Stimulated activated CD8-positive, alpha-beta memory T cell treated with anti-CD3 and anti-CD28 coated beads, Interleukin-4, amount 100 ng/mL, for 24 hours (primary cell): ENCODE measurements around the gene ZNF532.
"Not testable (repeated sequence)": the region's sequence is repeated elsewhere in the genome, so short reads cannot be mapped to it uniquely, and the experiment has no call there.

Source experiments
- DNase-seq: peaks from one replicate; pipeline ENCODE4 v3.0.0-alpha.2; 2020; ENCODE audit warnings: low read depth

Gene ZNF532

GRCh38 chr18:59011289-59011688 is 146.6 kb downstream of the ZNF532 start:
- DNase-seq, result no peak

DNA sequence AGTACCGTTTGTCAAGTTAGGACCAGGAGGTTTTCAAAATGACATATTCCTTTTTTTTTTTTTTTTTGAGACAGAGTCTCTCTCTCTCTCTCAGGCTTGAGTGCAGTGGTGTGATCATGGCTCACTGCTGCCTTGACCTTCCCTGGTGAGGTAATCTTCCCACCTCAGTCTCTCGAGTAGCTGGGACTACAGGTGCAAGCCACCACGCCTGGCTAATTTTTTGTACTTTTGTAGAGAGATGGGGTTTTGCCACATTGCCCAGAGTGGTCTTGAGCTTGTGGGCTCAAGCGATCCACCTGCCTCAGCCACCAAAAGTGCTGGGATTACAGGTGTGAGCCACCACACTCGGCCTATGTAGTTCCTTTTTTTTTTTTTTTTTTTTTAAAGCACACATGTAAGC is 147.1 kb downstream of the ZNF532 start:
- DNase-seq, result no peak

- no peak for DNase-seq
These were observed 148.4 kb downstream of the ZNF532 start for GRCh38 chr18:59012815-59013705.

DNA sequence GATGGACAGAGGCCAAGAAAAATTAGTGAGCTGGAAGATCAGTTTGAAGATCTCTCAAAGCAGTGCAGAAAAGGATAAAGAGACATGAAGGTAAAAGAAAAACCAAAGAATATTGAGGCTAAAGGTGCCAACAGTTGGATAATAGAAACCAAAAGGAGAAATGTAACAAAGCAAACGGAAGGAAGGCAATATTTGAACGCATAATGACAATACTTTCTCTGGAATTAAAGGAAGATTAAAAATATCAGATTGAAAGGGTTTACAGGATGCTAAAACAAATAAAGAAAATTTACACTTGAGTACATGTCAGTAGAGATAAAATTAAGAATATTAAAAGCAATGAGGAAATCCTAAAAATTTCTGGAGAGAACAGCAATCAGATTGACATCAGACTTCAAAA is 149.1 kb downstream of the ZNF532 start:
- DNase-seq, result no peak

GRCh38 chr18:59015531-59016152 is 151.0 kb downstream of the ZNF532 start:
- DNase-seq, result no peak

GRCh38 chr18:59021500-59021899 is 156.8 kb downstream of the ZNF532 start:
- DNase-seq, result no peak

GRCh38 chr18:59022167-59022945 is 157.7 kb downstream of the ZNF532 start:
- no peak for DNase-seq

- no peak for DNase-seq
These were observed 160.2 kb downstream of the ZNF532 start for GRCh38 chr18:59024829-59025228.

- DNase-seq, result not testable (repeated sequence)
These were observed 160.9 kb downstream of the ZNF532 start for GRCh38 chr18:59025532-59025931.

DNA sequence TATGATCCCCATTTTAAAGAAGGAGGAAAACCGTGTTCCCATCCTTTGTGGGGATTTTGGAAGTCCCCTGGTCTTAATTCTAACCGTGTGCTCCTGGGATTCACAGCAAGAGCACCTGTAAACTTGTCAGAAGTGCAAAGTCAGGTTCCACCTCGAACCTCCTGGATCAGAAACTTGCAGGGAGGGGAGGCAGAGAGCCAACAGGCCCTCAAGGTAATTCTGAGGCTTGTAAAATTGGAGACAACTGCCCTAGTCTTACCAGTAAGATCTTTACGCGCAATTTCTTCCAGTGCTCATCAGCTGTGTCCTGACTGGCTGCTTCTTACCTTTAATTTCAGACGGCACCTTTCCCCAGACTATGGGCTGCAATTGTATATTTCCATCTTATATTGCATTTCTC is 161.7 kb downstream of the ZNF532 start:
- no peak for DNase-seq

DNA sequence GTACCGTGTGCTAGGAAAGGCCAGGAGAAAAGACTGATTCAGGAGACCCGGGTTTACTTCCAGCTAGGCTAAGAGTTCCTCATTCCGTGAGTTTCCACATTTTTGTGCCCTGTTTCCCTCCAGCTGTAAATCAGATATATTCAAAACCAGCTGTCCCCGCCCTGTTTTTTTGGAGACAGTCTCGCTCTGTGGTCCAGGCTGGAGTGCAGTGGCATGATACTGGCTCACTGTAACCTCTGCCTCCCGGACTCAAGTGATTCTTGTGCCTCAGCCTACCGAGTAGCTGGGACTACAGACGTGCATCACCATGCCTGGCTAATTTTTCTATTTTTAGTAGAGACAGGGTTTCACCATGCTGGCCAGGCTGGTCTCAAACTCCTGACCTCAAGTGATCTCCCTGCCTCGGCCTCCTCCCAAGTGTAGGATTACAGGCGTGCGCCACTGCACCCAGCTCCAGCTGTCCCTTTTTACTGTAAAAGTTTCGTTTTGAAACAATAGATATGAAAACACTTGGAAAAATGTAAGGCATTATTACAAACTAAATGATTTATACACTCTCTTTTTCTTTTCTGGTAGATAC is 162.2 kb downstream of the ZNF532 start:
- DNase-seq, result no peak

GRCh38 chr18:59029663-59030429 is 165.2 kb downstream of the ZNF532 start:
- DNase-seq, result no peak

DNA sequence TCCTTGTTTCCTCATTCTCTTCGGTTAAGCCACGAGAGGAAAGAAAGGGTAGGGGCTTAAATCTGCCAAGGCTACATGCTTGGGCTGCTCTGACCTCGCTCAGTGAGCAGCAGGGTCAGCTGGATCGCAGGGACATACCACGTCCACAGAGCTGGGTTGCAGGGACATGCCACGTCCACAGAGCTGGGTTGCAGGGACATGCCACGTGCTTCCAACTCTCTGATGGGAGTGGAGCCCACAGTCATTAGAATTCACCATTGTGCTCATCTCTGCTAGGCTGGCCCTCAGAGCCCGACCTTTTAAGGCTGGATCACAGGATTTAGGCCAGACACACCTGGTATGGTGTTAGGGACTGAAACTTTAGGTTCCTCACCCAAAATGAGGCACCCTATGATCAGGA is 167.6 kb downstream of the ZNF532 start:
- no peak for DNase-seq

DNA sequence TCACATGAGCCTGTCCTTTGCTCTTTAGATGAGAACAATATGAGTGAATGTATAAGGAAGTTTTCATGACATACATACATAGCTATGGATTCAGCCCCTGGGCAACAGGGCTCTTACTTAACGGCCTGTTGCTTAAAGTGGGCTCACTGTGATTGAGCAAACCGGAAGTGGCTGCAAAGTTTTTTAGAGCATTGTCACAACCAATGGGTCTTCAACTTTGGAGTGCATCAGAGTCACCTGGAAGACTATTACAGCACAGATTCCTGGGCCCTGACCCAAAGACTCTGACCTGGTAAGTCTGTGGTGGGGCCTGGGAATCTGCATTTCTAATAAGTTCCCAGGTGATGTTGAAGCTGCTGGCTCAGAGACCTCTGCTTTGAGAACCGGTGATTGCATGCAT is 168.7 kb downstream of the ZNF532 start:
- no peak for DNase-seq

- DNase-seq, result no peak
These were observed 169.3 kb downstream of the ZNF532 start for GRCh38 chr18:59033974-59034373.

DNA sequence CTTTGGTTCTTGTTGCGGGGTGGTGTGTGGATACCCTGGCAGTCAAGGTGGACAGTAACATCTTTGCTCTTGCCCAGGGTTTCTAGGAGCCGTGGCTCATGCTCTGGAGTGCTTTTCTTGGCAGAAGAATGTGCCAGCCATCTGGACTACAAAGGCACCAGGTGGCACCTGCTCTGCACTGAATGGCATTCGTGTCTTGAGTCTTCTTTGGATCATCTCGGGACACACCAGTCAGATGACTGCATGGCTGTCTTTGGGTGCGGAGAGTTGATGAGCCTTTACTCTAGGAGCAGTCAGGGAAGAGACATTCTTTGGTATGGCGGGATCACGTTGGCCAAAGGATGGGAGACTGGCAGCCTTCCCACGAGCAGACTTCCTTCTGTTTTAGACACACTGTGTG is 170.9 kb downstream of the ZNF532 start:
- no peak for DNase-seq
